Activated CD8-positive, alpha-beta T cell treated with anti-CD3 and anti-CD28 coated beads for 36 hours (primary cell): ENCODE measurements around the gene MMP24. TPM values are rescaled to one million over a fixed set of nuclear protein-coding genes. Genes with fewer than 3 reads are reported as not detected.

Source experiments
- ATAC-seq: fragments of 200-7000 bp; cut with Tn5 transposase; one replicate; pipeline ENCODE4 v1.10.0; 2021; ENCODE audit warnings: mild to moderate bottlenecking, moderate library complexity
- CTCF ChIA-PET: fragments of 350-600 bp; sonication (Branson Sonifier 250); formaldehyde crosslinking; loops from one replicate; lab custom pipeline; 2021; ENCODE audit warnings: antibody characterized with exemption; lab: Charles Lee
- POLR2A ChIA-PET: fragments of 350-600 bp; sonication (Branson Sonifier 250); formaldehyde crosslinking; loops from one replicate; lab custom pipeline; 2021; ENCODE audit warnings: antibody characterized with exemption; lab: Charles Lee
- DNase-seq: peaks from one replicate; pipeline ENCODE4 v3.0.0-alpha.2; 2020
- H3K27ac Mint-ChIP-seq: one replicate; pipeline ENCODE4 v1.8.0; 2021; ENCODE audit warnings: mild to moderate bottlenecking, mixed read lengths
- H3K27me3 Mint-ChIP-seq: one replicate; pipeline ENCODE4 v1.8.0; 2021; ENCODE audit warnings: mixed read lengths
- H3K36me3 Mint-ChIP-seq: one replicate; pipeline ENCODE4 v1.8.0; 2021; ENCODE audit warnings: low read depth, mixed read lengths
- H3K4me1 Mint-ChIP-seq: one replicate; pipeline ENCODE4 v1.8.0; 2021; ENCODE audit warnings: low read depth, mixed read lengths
- H3K4me3 Mint-ChIP-seq: one replicate; pipeline ENCODE4 v1.8.0; 2021; ENCODE audit warnings: mild to moderate bottlenecking, moderate library complexity, mixed read lengths
- H3K9me3 Mint-ChIP-seq: one replicate; pipeline ENCODE4 v1.8.0; 2021; ENCODE audit warnings: mixed read lengths
- CTCF ChIP-seq: fragments of 200-600 bp; IDR thresholded peaks from one replicate; pipeline ENCODE4 v1.8.0; 2022; ENCODE audit warnings: antibody characterized with exemption, mild to moderate bottlenecking
- intact Hi-C: fragments of 100-400 bp; cut with micrococcal nuclease; formaldehyde crosslinking; loops from one replicate; pipeline ENCODE4 v1.10.0; 2022
- total RNA-seq, 2 experiments: library from RNA; stranded (reverse); gene quantifications; one replicate each; pipeline ENCODE4 v1.2.3, GENCODE V29; 2021

The MMP24 gene
- total RNA-seq, 2 experiments from 2014 or later = not detected

DNA sequence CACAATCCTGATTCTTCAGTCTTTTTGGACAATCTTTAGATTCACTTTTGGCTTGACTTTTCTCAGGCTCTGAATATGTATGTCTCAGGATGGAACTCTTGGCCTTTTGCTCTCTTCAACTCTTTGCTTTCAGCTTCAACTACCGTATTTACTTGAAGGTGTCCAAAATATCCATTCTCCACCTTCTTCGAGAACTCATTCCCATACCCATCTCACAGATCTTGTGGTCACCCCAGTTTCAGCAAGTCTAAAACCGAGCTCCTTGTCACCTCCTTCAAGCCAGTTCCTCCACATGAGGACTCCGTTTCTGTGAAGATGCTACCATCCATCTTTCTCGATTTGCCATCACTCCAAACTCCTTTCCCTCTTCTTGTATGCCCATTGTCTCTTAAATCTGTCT lies 2.0 kb upstream of the MMP24 start:
- ChIA-PET POLR2A (interaction anchor here (0.6 kb wide), 1 partner anchor 12 kb away, joined by 5 read pairs; no protein-coding TSS in a partner anchor), CTCF (interaction anchor here (0.7 kb wide), 1 partner anchor 239 kb away, joined by 3 read pairs; no protein-coding TSS in a partner anchor)
- no peak for DNase-seq
- no peak for TF ChIP-seq CTCF
- H3K4me1 Mint-ChIP-seq = peaks cover 3% of the 10 kb centered on the region
- H3K27ac Mint-ChIP-seq = no peak overlapping the region
- H3K36me3 Mint-ChIP-seq = peaks cover 4% of the 10 kb centered on the region
- ATAC-seq = no peak
- no peaks in the 10 kb centered on the region for H3K9me3 Mint-ChIP-seq
- peaks cover 21% of the 10 kb centered on the region for H3K27me3 Mint-ChIP-seq
- H3K4me3 Mint-ChIP-seq = no peak overlapping the region
- intact Hi-C loops = no loop called here

- peaks cover 3% of the 10 kb centered on the region for H3K4me1 Mint-ChIP-seq
- ChIA-PET CTCF (no interaction called here), POLR2A (no interaction called here)
- no peak overlapping the region for H3K27ac Mint-ChIP-seq
- H3K27me3 Mint-ChIP-seq = peaks cover 23% of the 10 kb centered on the region
- H3K4me3 Mint-ChIP-seq = peak overlapping the region; percentile 56
- no peak for DNase-seq
- intact Hi-C loops = no loop called here
- ATAC-seq = no peak
- TF ChIP-seq CTCF = no peak
- H3K36me3 Mint-ChIP-seq = peaks cover 6% of the 10 kb centered on the region
- no peaks in the 10 kb centered on the region for H3K9me3 Mint-ChIP-seq
These were observed 968 bp upstream of the MMP24 start for GRCh38 chr20:35225319-35226125.

DNA sequence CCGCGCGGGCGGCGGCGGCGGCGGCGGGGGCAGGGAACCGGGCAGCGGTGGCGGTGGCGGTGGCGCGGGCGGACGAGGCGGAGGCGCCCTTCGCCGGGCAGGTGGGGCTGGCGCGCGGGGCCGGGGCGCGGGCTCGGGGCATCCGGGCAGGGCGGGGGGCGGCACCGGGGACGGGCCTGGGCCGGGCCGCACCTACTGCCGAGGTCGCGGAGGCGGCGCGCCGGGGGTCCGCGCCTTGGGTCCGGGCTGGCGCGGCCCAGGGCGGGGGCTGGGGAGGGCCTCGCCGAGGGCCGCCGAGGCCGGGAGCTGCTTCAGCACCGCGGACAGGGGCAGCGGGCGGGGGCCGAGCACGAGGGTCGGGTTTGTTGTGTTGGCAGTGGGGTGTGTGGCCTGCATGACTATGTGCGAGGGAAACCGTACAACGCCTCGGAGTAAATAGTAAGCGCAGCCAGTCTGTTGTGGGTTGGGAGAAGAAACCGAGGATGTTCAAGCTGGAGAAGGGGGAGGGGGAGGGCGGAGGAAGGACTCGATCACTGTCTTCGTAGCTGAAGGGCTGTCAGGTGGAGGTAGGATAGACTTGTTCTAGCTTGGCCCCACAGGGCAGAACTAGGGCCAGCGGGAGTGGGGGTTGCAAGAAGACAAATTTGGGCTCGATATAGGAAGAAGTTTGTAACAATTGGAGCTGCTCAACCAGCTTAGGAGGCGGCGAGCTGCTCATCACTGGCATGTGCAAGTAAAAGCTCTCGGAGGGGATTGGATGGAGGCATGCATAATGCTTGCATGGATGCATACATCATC lies 593 bp downstream of the MMP24 start:
- Mint-ChIP-seq H3K4me1 (peaks cover 3% of the 10 kb centered on the region), H3K27ac (no peak overlapping the region), H3K36me3 (peaks cover 6% of the 10 kb centered on the region), H3K4me3 (peak overlapping the region; percentile 61), H3K9me3 (no peaks in the 10 kb centered on the region), H3K27me3 (peaks cover 23% of the 10 kb centered on the region)
- intact Hi-C loops = no loop called here
- ChIA-PET POLR2A (interaction anchor here (0.6 kb wide), 1 partner anchor 14 kb away, joined by 3 read pairs; no protein-coding TSS in a partner anchor), CTCF (interaction anchor here (0.5 to 1.2 kb wide), 3 partner anchors 19 to 143 kb away, joined by 3 to 5 read pairs (median 3); no protein-coding TSS in a partner anchor)
- DNase-seq (peak; percentile 59), ATAC-seq (peak; percentile 89)
- no peak for TF ChIP-seq CTCF

- ATAC-seq (no peak), DNase-seq (no peak)
- intact Hi-C loops = no loop called here
- no peak overlapping the region for H3K4me3 Mint-ChIP-seq
- TF ChIP-seq CTCF = no peak
- peaks cover 13% of the 10 kb centered on the region for H3K36me3 Mint-ChIP-seq
- no peaks in the 10 kb centered on the region for H3K4me1 Mint-ChIP-seq
- H3K27me3 Mint-ChIP-seq = peaks cover 6% of the 10 kb centered on the region
- ChIA-PET POLR2A (no interaction called here), CTCF (no interaction called here)
- no peaks in the 10 kb centered on the region for H3K9me3 Mint-ChIP-seq
- H3K27ac Mint-ChIP-seq = no peak overlapping the region
These were observed 6.1 kb downstream of the MMP24 start for GRCh38 chr20:35232575-35232974.

DNA sequence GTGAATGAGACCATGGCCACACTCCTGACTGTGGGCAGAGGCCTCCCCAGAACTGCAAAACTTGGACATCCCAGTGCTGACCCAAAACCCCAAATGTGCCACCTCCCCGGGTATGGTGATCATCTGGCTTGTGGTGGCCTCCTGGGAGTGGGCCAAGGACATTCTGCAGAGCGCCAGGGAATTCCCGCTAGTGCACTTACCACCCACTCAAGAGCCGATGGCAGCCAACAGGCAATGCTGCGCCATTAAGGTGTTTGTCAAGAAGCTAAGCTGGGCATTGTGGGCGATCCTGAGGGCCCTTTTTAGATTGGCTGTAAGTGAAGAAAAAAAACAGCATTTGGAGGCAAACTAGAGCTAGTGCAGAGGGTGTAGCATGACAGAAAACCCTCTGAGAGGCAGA lies 9.4 kb downstream of the MMP24 start:
- ChIA-PET POLR2A (no interaction called here), CTCF (no interaction called here)
- intact Hi-C loops = no loop called here
- Mint-ChIP-seq H3K4me3 (no peak overlapping the region), H3K27me3 (peaks cover 1% of the 10 kb centered on the region), H3K4me1 (no peaks in the 10 kb centered on the region), H3K36me3 (peaks cover 11% of the 10 kb centered on the region), H3K9me3 (no peaks in the 10 kb centered on the region), H3K27ac (no peak overlapping the region)
- no peak for DNase-seq
- ATAC-seq = no peak
- TF ChIP-seq CTCF = no peak
